22Rv1 (cell line): Measurements from ENCODE around the gene STRN3.
"Not testable (repeated sequence)": the region's sequence is repeated elsewhere in the genome, so short reads cannot be mapped to it uniquely, and the experiment has no call there.

Experiments used
- H3K27ac ChIP-seq: fragments of 450-650 bp; 2 replicates; pipeline ENCODE4 v1.5.1; 2017
- CTCF ChIP-seq: fragments of 450-650 bp; IDR thresholded peaks from 2 replicates; pipeline ENCODE4 v1.5.1; 2017; ENCODE audit warnings: mild to moderate bottlenecking
- ZFX ChIP-seq: fragments of 450-650 bp; IDR thresholded peaks from 2 replicates; pipeline ENCODE4 v1.6.1; 2017; ENCODE audit warnings: antibody characterized with exemption, borderline replicate concordance

The STRN3 gene

GRCh38 chr14:31047503-31047902 is 21.3 kb upstream of the STRN3 start:
- no peak overlapping the region for H3K27ac ChIP-seq
- no peak for TF ChIP-seq ZFX
- TF ChIP-seq CTCF, result no peak

GRCh38 chr14:31045501-31046080 is 19.4 kb upstream of the STRN3 start:
- TF ChIP-seq CTCF (no peak), ZFX (no peak)
- no peak overlapping the region for H3K27ac ChIP-seq

- H3K27ac ChIP-seq, result no peak overlapping the region
- no peak for TF ChIP-seq ZFX
- no peak for TF ChIP-seq CTCF
Measured at GRCh38 chr14:31043379-31043778, 17.2 kb upstream of the STRN3 start.

GRCh38 chr14:31042893-31043292 is 16.7 kb upstream of the STRN3 start:
- not testable (repeated sequence) for H3K27ac ChIP-seq

GRCh38 chr14:31042300-31042699 is 16.1 kb upstream of the STRN3 start:
- no peak overlapping the region for H3K27ac ChIP-seq
- no peak for TF ChIP-seq CTCF
- no peak for TF ChIP-seq ZFX

- no peak overlapping the region for H3K27ac ChIP-seq
- TF ChIP-seq ZFX, result no peak
- TF ChIP-seq CTCF, result no peak
Measured at GRCh38 chr14:31038521-31039166, 12.5 kb upstream of the STRN3 start.

GRCh38 chr14:31037709-31038221 is 11.6 kb upstream of the STRN3 start:
- no peak overlapping the region for H3K27ac ChIP-seq

More at GRCh38 chr14:31037709-31038221, 11.6 kb upstream of the STRN3 start:
- TF ChIP-seq CTCF (no peak), ZFX (no peak)
